HL-60 (cell line): ENCODE results near the gene RBP4.

Experiments
- DNase-seq, 2 experiments: peaks; one replicate each; pipeline ENCODE4 v3.0.0-alpha.2; 2010 to 2020; ENCODE audit warnings: low read depth in 1 of 2, low spot score in 1 of 2
- H3K27ac ChIP-seq: fragments of 250-450 bp; sonication (Bioruptor Pico); replicated peaks from 2 replicates; pipeline ENCODE4 v1.5.1; 2020; ENCODE audit warnings: mild to moderate bottlenecking, moderate library complexity
- H3K27me3 ChIP-seq: fragments of 250-450 bp; sonication (Bioruptor Pico); 2 replicates; pipeline ENCODE4 v1.5.1; 2021; ENCODE audit warnings: mild to moderate bottlenecking, moderate library complexity; ENCODE audit not compliant: insufficient read depth, poor library complexity, severe bottlenecking
- H3K4me3 ChIP-seq: replicated peaks from 2 replicates; pipeline ENCODE4 v1.5.1; 2011; ENCODE audit warnings: mild to moderate bottlenecking, control low read depth, low read length; ENCODE audit not compliant: insufficient read depth
- GABPA ChIP-seq: IDR thresholded peaks from 2 replicates; pipeline ENCODE4 v1.6.1; 2012; ENCODE audit warnings: low read depth
- POLR2AphosphoS5 ChIP-seq: IDR thresholded peaks from 2 replicates; pipeline ENCODE4 v1.6.1; 2012; ENCODE audit warnings: low read depth
- SPI1 ChIP-seq: IDR thresholded peaks from 2 replicates; pipeline ENCODE4 v1.6.1; 2012; ENCODE audit warnings: low read depth, mild to moderate bottlenecking, borderline replicate concordance
- TF ChIP-seq, protein P1 (sequence below): IDR thresholded peaks from 2 replicates; pipeline ENCODE4 v1.6.1; 2012; ENCODE audit warnings: low read depth; ENCODE audit not compliant: insufficient replicate concordance
- TF ChIP-seq, protein P2 (sequence below): IDR thresholded peaks from one replicate; pipeline ENCODE4 v1.5.1; 2011; ENCODE audit warnings: low read length, control low read depth, inconsistent platforms; ENCODE audit not compliant: insufficient read depth

RBP4 gene

GRCh38 chr10:93615576-93616235, 14.7 kb upstream of the RBP4 start:
- Histone ChIP-seq H3K27ac (peak overlapping the region; percentile 12), H3K27me3 (no peaks in the 10 kb centered on the region), H3K4me3 (0 out of 2 replicates have a peak overlapping the region, but pooled peaks have one; percentile 10)
- peak in 1 of 2 experiments; percentile 55 for DNase-seq
- TF ChIP-seq SPI1 (peak; percentile 83; the same call in 1 of the 2 replicates), GABPA (no peak)

DNA sequence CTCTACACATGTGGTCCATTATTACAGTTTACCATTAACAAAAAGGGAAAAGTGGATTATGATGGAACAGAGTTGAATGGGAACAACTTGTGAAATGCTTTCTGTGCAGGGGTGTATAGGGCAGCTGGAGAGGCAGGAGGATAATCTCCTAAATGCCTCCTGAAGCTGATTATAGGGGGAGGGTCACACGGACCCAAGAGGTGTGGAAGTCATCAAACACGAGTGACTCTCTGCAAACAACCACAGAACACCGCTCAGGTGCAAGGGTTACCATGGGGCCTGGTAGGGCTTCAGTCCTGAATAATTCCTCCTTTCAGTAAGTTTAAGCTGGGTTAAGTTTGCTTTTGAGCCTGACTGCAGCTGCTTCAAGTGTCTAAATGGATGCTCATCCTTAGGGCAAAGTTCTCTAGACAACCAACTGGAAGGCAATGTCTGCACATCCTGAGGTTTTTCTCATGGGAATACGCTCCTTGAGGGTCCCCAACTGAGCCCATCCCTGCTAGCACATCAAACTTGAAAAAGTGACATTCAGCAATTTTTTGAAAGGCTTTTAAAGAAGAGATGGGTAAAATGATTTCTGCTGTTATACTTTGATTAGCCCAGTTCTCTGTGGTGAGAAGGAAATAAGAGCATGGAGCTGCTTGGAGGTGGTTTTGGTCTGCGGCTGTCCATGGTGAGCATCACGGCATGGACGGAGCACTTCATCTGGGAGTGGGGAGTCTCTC, 13.2 kb upstream of the RBP4 start:
- no peak for DNase-seq
- Histone ChIP-seq H3K27me3 (no peaks in the 10 kb centered on the region), H3K4me3 (no peak overlapping the region), H3K27ac (no peak overlapping the region)
- TF ChIP-seq, protein P1, sequence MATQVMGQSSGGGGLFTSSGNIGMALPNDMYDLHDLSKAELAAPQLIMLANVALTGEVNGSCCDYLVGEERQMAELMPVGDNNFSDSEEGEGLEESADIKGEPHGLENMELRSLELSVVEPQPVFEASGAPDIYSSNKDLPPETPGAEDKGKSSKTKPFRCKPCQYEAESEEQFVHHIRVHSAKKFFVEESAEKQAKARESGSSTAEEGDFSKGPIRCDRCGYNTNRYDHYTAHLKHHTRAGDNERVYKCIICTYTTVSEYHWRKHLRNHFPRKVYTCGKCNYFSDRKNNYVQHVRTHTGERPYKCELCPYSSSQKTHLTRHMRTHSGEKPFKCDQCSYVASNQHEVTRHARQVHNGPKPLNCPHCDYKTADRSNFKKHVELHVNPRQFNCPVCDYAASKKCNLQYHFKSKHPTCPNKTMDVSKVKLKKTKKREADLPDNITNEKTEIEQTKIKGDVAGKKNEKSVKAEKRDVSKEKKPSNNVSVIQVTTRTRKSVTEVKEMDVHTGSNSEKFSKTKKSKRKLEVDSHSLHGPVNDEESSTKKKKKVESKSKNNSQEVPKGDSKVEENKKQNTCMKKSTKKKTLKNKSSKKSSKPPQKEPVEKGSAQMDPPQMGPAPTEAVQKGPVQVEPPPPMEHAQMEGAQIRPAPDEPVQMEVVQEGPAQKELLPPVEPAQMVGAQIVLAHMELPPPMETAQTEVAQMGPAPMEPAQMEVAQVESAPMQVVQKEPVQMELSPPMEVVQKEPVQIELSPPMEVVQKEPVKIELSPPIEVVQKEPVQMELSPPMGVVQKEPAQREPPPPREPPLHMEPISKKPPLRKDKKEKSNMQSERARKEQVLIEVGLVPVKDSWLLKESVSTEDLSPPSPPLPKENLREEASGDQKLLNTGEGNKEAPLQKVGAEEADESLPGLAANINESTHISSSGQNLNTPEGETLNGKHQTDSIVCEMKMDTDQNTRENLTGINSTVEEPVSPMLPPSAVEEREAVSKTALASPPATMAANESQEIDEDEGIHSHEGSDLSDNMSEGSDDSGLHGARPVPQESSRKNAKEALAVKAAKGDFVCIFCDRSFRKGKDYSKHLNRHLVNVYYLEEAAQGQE, result no peak

DNA sequence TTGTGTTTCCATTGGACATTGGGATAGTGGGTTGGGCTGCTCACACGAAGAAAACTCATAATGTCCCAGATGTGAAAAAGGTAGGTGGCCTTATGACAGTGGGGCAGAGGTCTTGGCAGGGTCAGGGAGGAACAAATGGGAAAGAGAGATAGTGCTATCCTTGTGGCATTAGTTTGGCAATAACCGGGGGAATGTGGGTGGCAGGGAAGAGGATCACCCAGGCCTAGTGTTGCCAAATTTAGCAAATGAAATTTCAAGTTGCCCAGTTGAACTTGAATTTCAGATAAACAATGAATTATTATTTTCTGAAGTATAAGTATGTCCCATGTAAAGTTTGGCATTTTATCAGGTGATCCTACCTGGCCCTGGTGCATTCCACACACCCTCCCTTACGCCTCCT, 12.1 kb upstream of the RBP4 start:
- no peak for DNase-seq
- TF ChIP-seq, protein P1, result no peak
- TF ChIP-seq POLR2AphosphoS5, result no peak
- no peak for TF ChIP-seq SPI1
- TF ChIP-seq, protein P2, sequence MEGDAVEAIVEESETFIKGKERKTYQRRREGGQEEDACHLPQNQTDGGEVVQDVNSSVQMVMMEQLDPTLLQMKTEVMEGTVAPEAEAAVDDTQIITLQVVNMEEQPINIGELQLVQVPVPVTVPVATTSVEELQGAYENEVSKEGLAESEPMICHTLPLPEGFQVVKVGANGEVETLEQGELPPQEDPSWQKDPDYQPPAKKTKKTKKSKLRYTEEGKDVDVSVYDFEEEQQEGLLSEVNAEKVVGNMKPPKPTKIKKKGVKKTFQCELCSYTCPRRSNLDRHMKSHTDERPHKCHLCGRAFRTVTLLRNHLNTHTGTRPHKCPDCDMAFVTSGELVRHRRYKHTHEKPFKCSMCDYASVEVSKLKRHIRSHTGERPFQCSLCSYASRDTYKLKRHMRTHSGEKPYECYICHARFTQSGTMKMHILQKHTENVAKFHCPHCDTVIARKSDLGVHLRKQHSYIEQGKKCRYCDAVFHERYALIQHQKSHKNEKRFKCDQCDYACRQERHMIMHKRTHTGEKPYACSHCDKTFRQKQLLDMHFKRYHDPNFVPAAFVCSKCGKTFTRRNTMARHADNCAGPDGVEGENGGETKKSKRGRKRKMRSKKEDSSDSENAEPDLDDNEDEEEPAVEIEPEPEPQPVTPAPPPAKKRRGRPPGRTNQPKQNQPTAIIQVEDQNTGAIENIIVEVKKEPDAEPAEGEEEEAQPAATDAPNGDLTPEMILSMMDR, result no peak
- TF ChIP-seq GABPA, result no peak
- no peak overlapping the region for H3K27ac ChIP-seq

DNA sequence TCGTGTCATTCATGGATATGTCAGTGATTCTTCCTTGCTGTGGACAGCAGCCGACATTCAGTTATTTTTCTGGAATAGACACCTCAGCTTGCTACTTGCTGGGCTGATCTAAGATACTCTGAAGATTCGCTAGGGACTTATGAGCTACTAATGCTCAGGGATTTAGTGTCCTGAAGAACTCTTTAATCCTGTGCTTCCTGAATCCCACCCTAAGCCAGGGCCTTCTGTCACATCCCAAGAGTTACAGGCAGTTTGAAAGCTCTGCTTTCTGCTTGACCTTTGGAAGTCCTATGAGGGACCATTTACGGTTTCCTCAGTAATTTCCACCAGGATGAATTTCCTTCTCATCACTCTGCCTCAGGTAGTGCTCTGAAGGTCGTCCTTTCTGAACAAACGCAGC, 11.3 kb upstream of the RBP4 start, which contains the start of gene PDE6C:
Gene PDE6C (plus strand): TSS at position 227 of the 400 bp plus-strand sequence. CDS start 189 bp downstream, outside the sequence.
- Histone ChIP-seq H3K4me3 (no peak within 1 kb of the TSS), H3K27me3 (no peaks in the 10 kb centered on the region), H3K27ac (no peak within 1 kb of the TSS)
- DNase-seq, result no peak
- no peak for TF ChIP-seq POLR2AphosphoS5
- no peak for TF ChIP-seq GABPA
- TF ChIP-seq, protein P1, result no peak
- TF ChIP-seq SPI1, result no peak

More for the DNA sequence above, 12.1 kb upstream of the RBP4 start:
- H3K27me3 ChIP-seq, result no peaks in the 10 kb centered on the region
- no peak overlapping the region for H3K4me3 ChIP-seq
